Measurements from ENCODE around the gene BSPRY.
A peak's percentile ranks its signal among the peaks of the same experiment; 100 is the strongest.
"Not testable (repeated sequence)": the region's sequence is repeated elsewhere in the genome, so short reads cannot be mapped to it uniquely, and the experiment has no call there.

Gene BSPRY

GRCh38 chr9:113341712-113342410, 7.5 kb upstream of the BSPRY start:
- DNase-seq, result no peak

- DNase-seq, result no peak
Observed at GRCh38 chr9:113343732-113344231, 5.6 kb upstream of the BSPRY start.

GRCh38 chr9:113345190-113345589, 4.2 kb upstream of the BSPRY start:
- no peak for DNase-seq

GRCh38 chr9:113345671-113346070, 3.7 kb upstream of the BSPRY start:
- no peak for DNase-seq

- no peak for DNase-seq
Observed at GRCh38 chr9:113348437-113348836, 904 bp upstream of the BSPRY start.

DNA sequence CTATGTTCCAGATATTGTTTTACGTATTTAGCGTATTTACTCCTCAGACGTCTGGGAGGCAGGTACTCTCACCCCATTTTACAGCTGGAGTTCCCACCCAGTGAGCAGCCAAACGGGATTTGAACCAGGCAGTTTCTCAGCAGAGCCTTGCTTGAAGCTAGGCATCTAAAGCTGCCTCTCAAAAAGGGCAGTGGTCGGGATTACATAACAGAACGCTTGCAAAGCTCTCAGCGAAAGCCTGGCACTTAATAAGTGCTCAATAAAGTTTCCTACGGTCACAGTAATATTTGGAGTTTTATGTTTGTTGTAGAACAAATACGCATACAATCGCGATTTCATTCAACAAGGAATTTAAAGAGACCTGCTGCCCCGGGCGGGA, 286 bp upstream of the BSPRY start:
- no peak for DNase-seq

GRCh38 chr9:113350107-113350661, 843 bp downstream of the BSPRY start:
- DNase-seq, result no peak

DNA sequence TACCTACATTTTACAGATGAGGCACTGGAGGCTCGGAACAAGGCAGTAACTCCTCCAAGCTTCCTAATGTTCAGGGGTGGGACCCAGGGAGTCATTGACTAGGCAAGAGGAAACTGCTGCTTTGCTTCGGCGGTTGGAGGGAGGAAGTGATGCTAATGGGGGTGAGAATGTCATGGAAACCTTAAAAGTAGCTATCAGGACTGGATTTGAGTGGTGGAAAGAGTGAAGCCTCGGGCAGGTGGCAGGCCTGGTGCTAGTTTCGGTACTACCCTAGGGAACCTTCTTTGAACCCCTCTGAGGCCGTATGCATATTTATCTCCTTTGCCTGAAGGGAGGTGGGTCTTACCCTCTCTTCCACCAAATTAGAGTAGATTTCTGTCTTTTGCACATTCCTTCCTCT, 1.6 kb downstream of the BSPRY start:
- DNase-seq, result peak; percentile 13

DNA sequence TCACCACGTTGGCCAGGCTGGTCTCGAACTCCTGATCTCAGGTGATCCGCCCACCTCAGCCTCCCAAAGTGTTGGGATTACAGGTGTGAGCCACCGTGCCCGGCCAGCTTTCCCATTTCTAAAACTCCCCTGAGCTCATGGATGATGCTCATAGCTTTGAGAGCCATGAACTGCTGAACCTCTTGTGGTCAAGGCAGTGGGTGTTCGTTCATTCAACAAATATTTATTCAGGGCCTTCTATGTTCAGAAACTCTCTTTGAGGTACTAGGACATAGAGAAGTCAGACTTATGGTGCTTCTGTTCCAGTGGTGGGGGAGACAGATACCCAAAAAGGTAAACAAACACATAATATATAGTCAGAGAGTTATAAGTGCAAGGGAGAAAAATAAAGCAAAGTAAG, 2.7 kb downstream of the BSPRY start:
- no peak for DNase-seq

GRCh38 chr9:113352411-113352810, 3.1 kb downstream of the BSPRY start:
- DNase-seq, result no peak

DNA sequence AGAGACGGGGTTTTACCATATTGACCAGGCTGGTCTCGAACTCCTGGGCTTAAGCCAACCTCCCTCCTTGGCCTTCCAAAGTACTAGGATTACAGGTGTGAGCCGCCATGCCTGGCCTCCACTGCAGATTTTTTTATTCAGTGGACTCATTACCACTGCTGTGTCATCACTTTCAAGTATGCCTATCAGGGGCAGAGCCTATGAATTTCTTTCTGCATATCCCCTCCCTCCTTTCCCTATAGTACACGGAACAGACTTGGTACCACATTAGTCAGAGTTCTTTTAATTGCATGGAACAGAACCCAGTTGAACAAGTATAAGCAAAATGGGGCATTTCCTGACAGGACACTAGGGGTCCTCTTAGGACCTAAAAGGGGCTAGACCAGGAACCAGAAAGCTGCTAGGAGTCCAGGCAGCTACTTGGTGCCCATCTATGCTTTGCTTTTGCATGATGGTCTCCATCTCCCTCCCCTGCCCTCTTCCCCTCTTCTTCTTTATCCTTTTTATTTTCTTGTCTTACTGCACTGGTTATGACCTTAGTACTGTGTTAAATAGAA, 5.8 kb downstream of the BSPRY start:
- no peak for DNase-seq

- no peak for DNase-seq
Observed at GRCh38 chr9:113356686-113357292, 7.4 kb downstream of the BSPRY start.

GRCh38 chr9:113359385-113359784, 10.0 kb downstream of the BSPRY start:
- no peak for DNase-seq

- DNase-seq, result no peak
Observed at GRCh38 chr9:113360242-113360842, 11.0 kb downstream of the BSPRY start.

GRCh38 chr9:113361304-113362018, 12.1 kb downstream of the BSPRY start:
- no peak for DNase-seq

- no peak for DNase-seq
Observed at GRCh38 chr9:113363336-113363735, 14.0 kb downstream of the BSPRY start.

DNA sequence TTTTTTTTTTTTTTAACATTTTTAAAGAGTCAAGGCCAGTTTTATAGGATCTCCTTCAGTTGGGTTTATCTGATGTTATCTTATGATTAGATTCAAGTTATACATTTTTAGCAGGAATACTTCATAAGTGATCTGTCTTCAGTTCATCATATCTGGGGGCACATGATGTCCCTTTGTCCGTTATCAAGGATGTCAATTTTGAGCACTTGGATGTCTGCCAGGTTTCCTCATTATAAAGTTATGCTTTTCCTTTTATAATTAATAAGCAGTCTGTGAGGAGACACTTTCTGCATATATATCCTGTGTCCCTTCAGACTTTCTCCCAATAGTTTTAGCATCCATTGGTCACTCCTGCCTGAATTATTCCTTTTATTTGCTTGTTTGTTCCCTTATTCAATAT, 15.6 kb downstream of the BSPRY start:
- no peak for DNase-seq

DNA sequence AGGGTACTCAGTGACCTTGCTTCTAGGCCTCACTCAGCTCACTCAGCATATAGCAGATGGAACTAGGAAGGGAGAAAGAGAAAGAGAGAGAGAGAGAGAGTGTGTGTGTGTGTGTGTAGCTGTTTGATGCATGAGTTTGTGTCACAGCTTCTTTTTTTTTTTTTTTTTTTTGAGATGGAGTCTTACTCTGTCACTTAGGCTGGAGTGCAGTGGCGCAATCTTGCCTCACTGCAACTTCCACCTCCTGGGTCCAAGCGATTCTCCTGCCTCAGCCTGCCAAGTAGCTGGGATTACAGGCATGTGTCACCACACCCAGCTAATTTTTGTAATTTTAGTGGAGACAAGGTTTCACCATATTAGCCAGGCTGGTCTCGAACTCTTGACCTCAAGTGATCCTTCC, 16.3 kb downstream of the BSPRY start:
- not testable (repeated sequence) for DNase-seq

GRCh38 chr9:113368348-113368981, 19.1 kb downstream of the BSPRY start:
- DNase-seq, result no peak

DNA sequence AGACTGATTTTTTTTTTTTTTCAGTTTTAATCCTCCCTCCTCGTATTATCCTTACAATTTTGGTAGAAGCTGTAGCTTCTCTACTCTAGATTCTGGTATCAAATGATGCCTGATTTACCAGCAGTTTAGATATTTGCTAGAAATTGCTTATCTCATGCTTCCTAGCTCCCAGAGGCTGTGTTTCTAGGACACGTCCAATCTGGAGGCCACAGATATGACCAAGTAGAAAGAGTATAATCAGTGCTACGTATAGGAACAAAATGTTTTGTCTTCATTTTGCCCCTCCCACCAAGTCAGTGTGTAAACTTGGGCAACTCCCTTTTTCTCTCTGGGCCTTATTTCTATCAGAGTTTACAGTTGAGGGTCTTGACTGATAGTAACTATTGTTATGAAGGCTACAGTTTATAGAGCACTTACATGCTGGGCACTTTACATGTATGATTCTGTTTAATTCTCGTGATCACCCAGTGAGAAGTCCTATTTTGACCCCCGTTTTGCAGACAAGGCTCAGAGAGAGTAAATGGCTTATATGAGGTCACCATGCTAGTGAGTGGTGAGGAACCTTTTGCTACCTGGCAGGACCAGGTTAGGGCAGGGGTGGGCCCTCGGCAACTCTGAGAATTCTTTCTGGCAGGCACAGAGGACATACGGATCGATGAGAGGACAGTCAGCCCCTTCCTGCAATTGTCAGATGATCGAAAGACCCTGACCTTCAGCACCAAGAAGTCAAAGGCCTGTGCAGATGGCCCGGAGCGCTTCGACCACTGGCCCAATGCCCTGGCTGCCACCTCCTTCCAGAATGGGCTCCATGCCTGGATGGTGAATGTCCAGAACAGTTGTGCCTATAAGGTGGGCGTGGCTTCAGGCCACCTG, 19.9 kb downstream of the BSPRY start:
- no peak for DNase-seq

DNA sequence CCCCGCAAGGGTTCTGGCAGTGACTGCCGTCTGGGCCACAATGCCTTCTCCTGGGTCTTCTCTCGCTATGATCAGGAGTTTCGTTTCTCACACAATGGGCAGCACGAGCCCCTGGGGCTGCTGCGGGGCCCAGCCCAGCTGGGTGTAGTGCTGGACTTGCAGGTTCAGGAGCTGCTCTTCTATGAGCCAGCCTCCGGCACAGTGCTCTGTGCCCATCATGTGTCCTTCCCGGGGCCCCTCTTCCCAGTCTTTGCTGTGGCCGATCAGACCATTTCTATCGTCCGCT, 20.5 kb downstream of the BSPRY start:
- DNase-seq, result no peak
